D721Med (cell line): ENCODE data around the gene ZNF845.
"Not testable (repeated sequence)": the region's sequence is repeated elsewhere in the genome, so short reads cannot be mapped to it uniquely, and the experiment has no call there.

ENCODE experiments used
- DNase-seq: peaks from one replicate; pipeline ENCODE4 v3.0.0; 2011; ENCODE audit warnings: low spot score; ENCODE audit not compliant: insufficient read length
- FAIRE-seq: peaks from 2 replicates; lab custom pipeline; 2011; peaks lifted over from hg19 to GRCh38; lab: Jason Lieb, UNC
- CTCF ChIP-seq: IDR thresholded peaks from 2 replicates; pipeline ENCODE4 v1.5.1; 2012; ENCODE audit warnings: mild to moderate bottlenecking, control low read depth; ENCODE audit not compliant: insufficient read depth; ENCODE audit errors: missing control alignments

Gene ZNF845

GRCh38 chr19:53333463-53334449 is at the start of gene ZNF845:
ZNF845 (plus strand) TSS chr19:53333749; CDS start chr19:53341308, 7,559 bp downstream.
- TF ChIP-seq CTCF: no peak
- peak; percentile 62 for DNase-seq
- FAIRE-seq: no peak

- FAIRE-seq: no peak
- no peak for DNase-seq
- TF ChIP-seq CTCF: no peak
These were observed 48.5 kb upstream of the ZNF845 start for GRCh38 chr19:53285087-53285486.

- no peak for DNase-seq
- TF ChIP-seq CTCF: no peak
- no peak for FAIRE-seq
These were observed 42.6 kb upstream of the ZNF845 start for GRCh38 chr19:53290758-53291549.

- FAIRE-seq (no peak), DNase-seq (no peak)
- TF ChIP-seq CTCF: no peak
These were observed 38.6 kb upstream of the ZNF845 start for GRCh38 chr19:53294786-53295441.

GRCh38 chr19:53301341-53301740 is 32.2 kb upstream of the ZNF845 start:
- not testable (repeated sequence) for FAIRE-seq, DNase-seq

GRCh38 chr19:53308339-53308811 is 25.2 kb upstream of the ZNF845 start:
- peak; percentile 58 for DNase-seq
- no peak for FAIRE-seq

More at GRCh38 chr19:53308339-53308811, 25.2 kb upstream of the ZNF845 start:
- TF ChIP-seq CTCF: peak; percentile 45
